A673 (cell line): ENCODE measurements around the gene TTC38. TPM values are rescaled to one million over a fixed set of nuclear protein-coding genes. Genes with fewer than 3 reads are reported as not detected.

ENCODE experiments used
- BruUV-seq: library from RNA; stranded (reverse); fragments of 400-500 nt; replicated peaks from 2 replicates; lab custom pipeline; 2021; lab: Mats Ljungman, UMichigan
- CTCF ChIA-PET: fragments of 300-600 bp; sonication (Branson Sonifier 250); formaldehyde crosslinking; loops from one replicate; lab custom pipeline; 2022; ENCODE audit warnings: antibody characterized with exemption; lab: Charles Lee
- POLR2A ChIA-PET: fragments of 300-600 bp; sonication (Branson Sonifier 250); formaldehyde crosslinking; loops from one replicate; lab custom pipeline; 2022; ENCODE audit warnings: antibody characterized with exemption; ENCODE audit not compliant: low non-redundant PET; lab: Charles Lee
- DNase-seq: peaks from one replicate; pipeline ENCODE4 v3.0.0-alpha.2; 2015; ENCODE audit warnings: low spot score
- H3K27ac ChIP-seq: fragments of 200-600 bp; sonication (generic); 2 replicates; pipeline ENCODE4 v1.5.1; 2016; ENCODE audit warnings: mixed run types, low read depth, mild to moderate bottlenecking, mixed read lengths, antibody characterized with exemption, low read length; ENCODE audit not compliant: poor library complexity, severe bottlenecking
- H3K27me3 ChIP-seq: fragments of 200-600 bp; sonication (generic); replicated peaks from 2 replicates; pipeline ENCODE4 v1.6.1; 2017; ENCODE audit warnings: mixed run types, low read depth, mild to moderate bottlenecking, mixed read lengths, antibody characterized with exemption, low read length; ENCODE audit not compliant: insufficient read depth, poor library complexity
- H3K36me3 ChIP-seq: fragments of 200-600 bp; sonication (generic); 2 replicates; pipeline ENCODE4 v1.6.1; 2016; ENCODE audit warnings: mixed run types, mild to moderate bottlenecking, mixed read lengths, antibody characterized with exemption, low read length; ENCODE audit not compliant: insufficient read depth, poor library complexity, severe bottlenecking
- H3K4me1 ChIP-seq: fragments of 200-600 bp; sonication (generic); 2 replicates; pipeline ENCODE4 v1.6.1; 2017; ENCODE audit warnings: mixed run types, mild to moderate bottlenecking, mixed read lengths, antibody characterized with exemption, low read length; ENCODE audit not compliant: insufficient read depth, poor library complexity, severe bottlenecking
- H3K4me3 ChIP-seq: fragments of 200-600 bp; sonication (generic); 2 replicates; pipeline ENCODE4 v1.5.1; 2016; ENCODE audit warnings: low read depth, mixed run types, mild to moderate bottlenecking, mixed read lengths, low read length; ENCODE audit not compliant: poor library complexity, severe bottlenecking
- H3K9me3 ChIP-seq: fragments of 200-600 bp; sonication (generic); 2 replicates; pipeline ENCODE4 v1.6.1; 2016; ENCODE audit warnings: mixed run types, low read depth, mild to moderate bottlenecking, mixed read lengths, antibody characterized with exemption, low read length; ENCODE audit not compliant: poor library complexity, severe bottlenecking
- EZH2 ChIP-seq: fragments of 200-600 bp; sonication (generic); IDR thresholded peaks from 2 replicates; pipeline ENCODE4 v1.6.1; 2017; ENCODE audit warnings: borderline replicate concordance, low read depth, mild to moderate bottlenecking, mixed read lengths, antibody characterized with exemption, low read length; ENCODE audit not compliant: poor library complexity, severe bottlenecking
- intact Hi-C: fragments of 100-400 bp; cut with micrococcal nuclease; formaldehyde crosslinking; loops from one replicate; pipeline ENCODE4 v1.10.0; 2022; ENCODE audit not compliant: unreplicated experiment
- total RNA-seq: library from RNA; stranded (reverse); gene quantifications from 2 replicates; pipeline ENCODE4 v1.2.3, GENCODE V29; 2021
- TF ChIP-seq, protein P1 (sequence below): fragments of 300-800, 200-600 bp; sonication (generic); conservative IDR thresholded peaks from 2 replicates; pipeline ENCODE4 v1.5.1; 2017; ENCODE audit warnings: low read depth, mild to moderate bottlenecking, antibody characterized with exemption, low read length, moderate library complexity, mixed read lengths

TTC38 gene
- total RNA-seq, 1 experiment from 2014 or later, result 11.4 TPM

DNA sequence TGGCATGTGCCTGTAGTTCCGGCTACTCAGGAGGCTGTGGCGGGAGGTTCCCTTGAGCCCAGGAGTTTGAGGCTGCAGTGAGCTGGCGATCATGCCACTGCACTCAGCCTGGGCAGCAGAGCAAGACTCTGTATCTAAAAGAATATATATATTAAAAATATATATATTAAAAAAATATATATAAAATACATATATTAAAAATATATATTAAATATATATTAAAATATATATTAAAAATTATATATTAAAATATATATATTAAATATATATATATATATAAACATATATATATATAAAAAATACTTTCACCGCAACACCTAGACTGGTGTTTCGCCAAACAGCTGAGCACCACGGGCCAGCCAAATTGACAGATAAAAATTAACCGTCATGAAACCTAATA is 8.8 kb downstream of the TTC38 start:
- intact Hi-C loops, result no loop called here
- CTCF ChIA-PET, result no interaction called here
- H3K27me3 ChIP-seq, result no peaks in the 10 kb centered on the region
- TF ChIP-seq, protein P1, sequence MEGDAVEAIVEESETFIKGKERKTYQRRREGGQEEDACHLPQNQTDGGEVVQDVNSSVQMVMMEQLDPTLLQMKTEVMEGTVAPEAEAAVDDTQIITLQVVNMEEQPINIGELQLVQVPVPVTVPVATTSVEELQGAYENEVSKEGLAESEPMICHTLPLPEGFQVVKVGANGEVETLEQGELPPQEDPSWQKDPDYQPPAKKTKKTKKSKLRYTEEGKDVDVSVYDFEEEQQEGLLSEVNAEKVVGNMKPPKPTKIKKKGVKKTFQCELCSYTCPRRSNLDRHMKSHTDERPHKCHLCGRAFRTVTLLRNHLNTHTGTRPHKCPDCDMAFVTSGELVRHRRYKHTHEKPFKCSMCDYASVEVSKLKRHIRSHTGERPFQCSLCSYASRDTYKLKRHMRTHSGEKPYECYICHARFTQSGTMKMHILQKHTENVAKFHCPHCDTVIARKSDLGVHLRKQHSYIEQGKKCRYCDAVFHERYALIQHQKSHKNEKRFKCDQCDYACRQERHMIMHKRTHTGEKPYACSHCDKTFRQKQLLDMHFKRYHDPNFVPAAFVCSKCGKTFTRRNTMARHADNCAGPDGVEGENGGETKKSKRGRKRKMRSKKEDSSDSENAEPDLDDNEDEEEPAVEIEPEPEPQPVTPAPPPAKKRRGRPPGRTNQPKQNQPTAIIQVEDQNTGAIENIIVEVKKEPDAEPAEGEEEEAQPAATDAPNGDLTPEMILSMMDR, result no peak
- no peak overlapping the region for H3K27ac ChIP-seq
- H3K4me3 ChIP-seq, result no peak overlapping the region
- POLR2A ChIA-PET, result no interaction called here
- no peaks in the 10 kb centered on the region for H3K4me1 ChIP-seq
- no peak for DNase-seq
- H3K9me3 ChIP-seq, result no peaks in the 10 kb centered on the region
- H3K36me3 ChIP-seq, result peaks cover 9% of the 10 kb centered on the region
- BruUV-seq, result no TSS peak

DNA sequence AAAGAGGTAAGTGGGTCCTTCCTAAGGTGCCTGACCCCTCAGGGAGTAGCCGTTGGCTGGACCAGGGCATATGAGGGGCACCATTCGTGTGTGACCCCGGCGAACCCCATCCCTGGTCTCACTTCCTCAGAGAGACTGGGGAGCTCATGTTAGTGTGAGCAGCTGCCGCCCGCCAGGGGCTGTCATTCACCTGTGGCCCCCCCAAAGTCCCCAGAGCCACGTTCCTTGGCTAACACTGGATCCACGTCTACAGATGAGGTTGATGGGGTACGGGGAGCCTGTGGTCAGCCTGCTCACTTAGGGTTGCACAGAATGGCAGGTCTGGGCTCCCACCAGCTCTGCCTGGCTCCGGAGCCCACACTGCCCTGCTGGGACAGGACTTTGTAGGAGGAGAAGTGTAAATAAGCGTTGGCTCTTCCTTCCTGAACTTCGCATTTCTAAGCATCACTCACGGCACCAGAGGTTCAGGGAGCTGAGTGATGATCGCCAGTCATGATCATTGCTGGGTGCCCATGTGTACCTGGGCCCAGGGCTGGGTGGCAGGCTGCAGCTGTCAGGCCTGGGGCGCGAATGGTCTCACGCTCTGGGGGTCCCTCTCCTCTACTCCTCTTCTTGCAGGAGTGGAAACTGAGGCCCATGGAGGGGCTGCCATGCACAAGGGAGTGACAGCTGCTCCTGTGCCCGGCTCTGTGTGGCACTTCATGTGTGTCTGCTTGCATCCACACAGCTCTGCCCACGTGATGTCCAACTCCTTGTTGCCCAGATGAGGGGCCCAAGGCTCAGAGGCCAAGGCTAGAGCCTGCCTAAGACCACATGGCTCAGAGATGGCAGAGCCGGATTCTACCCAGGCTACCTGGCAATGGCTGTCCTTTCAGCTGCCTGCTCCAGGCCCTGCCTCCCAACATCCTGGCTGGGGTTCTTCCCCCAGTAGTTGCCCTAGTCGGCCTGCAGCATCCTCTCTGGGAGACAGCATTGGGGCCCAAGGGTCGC is 11.1 kb downstream of the TTC38 start:
- Histone ChIP-seq H3K27ac (no peak overlapping the region), H3K36me3 (peaks cover 9% of the 10 kb centered on the region), H3K9me3 (no peaks in the 10 kb centered on the region), H3K27me3 (no peaks in the 10 kb centered on the region), H3K4me1 (no peaks in the 10 kb centered on the region), H3K4me3 (no peak overlapping the region)
- BruUV-seq, result no TSS peak
- ChIA-PET POLR2A (no interaction called here), CTCF (no interaction called here)
- DNase-seq, result no peak
- intact Hi-C loops, result no loop called here
- TF ChIP-seq, protein P1, result no peak
- no peak for TF ChIP-seq EZH2

DNA sequence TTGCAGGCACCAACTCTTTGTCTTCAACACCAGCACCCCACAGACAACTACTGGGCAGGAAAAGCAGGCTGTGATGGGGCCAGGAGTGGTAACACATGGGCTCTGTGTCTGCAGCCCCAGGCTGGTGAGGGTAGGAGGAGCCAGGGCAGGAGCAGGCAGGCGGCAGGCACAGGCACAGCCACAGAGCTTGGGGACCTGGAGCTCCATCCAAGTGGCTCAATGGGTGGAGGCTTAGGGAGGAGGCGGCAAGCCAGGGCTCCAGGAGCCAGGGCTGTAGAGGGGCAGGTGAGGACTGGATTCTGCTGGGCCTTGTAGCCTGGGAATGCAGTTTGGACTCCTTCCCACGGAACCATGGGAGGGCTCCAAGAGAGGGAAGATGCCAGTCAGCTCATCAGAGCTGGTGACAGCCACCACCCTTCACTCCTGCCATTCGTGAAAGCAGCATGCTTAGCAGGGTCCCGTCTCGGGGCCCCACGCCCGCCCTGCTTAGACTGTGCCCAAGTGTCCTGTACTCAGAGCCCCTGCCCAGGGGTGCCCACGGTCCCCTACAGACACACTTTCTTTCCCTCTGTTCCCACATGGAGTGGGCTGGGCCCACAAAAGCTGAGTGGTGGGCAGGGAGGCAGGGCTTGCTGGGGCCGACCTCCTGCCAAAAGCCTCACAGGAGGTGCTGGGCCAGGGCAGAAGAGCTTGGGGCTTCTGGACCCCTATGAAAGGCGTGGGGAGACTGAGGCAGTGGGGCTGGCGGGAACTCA is 12.4 kb downstream of the TTC38 start:
- Histone ChIP-seq H3K4me1 (no peaks in the 10 kb centered on the region), H3K27me3 (no peaks in the 10 kb centered on the region), H3K27ac (no peak overlapping the region), H3K9me3 (no peaks in the 10 kb centered on the region), H3K4me3 (no peak overlapping the region), H3K36me3 (peaks cover 13% of the 10 kb centered on the region)
- no peak for DNase-seq
- BruUV-seq, result no TSS peak
- TF ChIP-seq, protein P1, result no peak
- no peak for TF ChIP-seq EZH2
- intact Hi-C loops, result no loop called here
- POLR2A ChIA-PET, result no interaction called here
- CTCF ChIA-PET, result no interaction called here
